Erythroblast (primary cell): Measurements from ENCODE around the gene CHMP4B.

Experiments used
- DNase-seq, 2 experiments: peaks; one replicate each; lab custom pipeline; 2025; lab: John Stamatoyannopoulos, UW
- GATA1 ChIP-seq: IDR thresholded peaks from 2 replicates; pipeline ENCODE4 v1.6.1; 2011; ENCODE audit warnings: low read depth, mild to moderate bottlenecking, control low read depth, low read length, moderate library complexity
- POLR2A ChIP-seq: IDR thresholded peaks from 2 replicates; pipeline ENCODE4 v1.6.1; 2011; ENCODE audit warnings: mild to moderate bottlenecking, low read length

CHMP4B gene

GRCh38 chr20:33820362-33820761 is 9.2 kb downstream of the CHMP4B start:
- no peak for DNase-seq
- no peak for TF ChIP-seq GATA1
- no peak for TF ChIP-seq POLR2A

- DNase-seq: peak in 1 of 2 experiments; percentile 14
Measured at GRCh38 chr20:33821270-33821836, 10.2 kb downstream of the CHMP4B start.

GRCh38 chr20:33822423-33822822 is 11.3 kb downstream of the CHMP4B start:
- TF ChIP-seq GATA1: no peak
- no peak for TF ChIP-seq POLR2A
- DNase-seq: no peak

More at GRCh38 chr20:33821270-33821836, 10.2 kb downstream of the CHMP4B start:
- TF ChIP-seq POLR2A (no peak), GATA1 (no peak)

- no peak for DNase-seq
- TF ChIP-seq POLR2A (no peak), GATA1 (no peak)
Measured at GRCh38 chr20:33822991-33823390, 11.8 kb downstream of the CHMP4B start.

GRCh38 chr20:33824852-33825251 is 13.7 kb downstream of the CHMP4B start:
- no peak for DNase-seq
- TF ChIP-seq POLR2A (no peak), GATA1 (no peak)

GRCh38 chr20:33825340-33826269 is 14.5 kb downstream of the CHMP4B start:
- TF ChIP-seq GATA1 (no peak), POLR2A (no peak)
- no peak for DNase-seq

- peak; percentile 9 to 16 for DNase-seq
- TF ChIP-seq GATA1 (no peak), POLR2A (no peak)
Measured at GRCh38 chr20:33826270-33826897, 15.2 kb downstream of the CHMP4B start.

- DNase-seq: no peak
- TF ChIP-seq GATA1: no peak
- TF ChIP-seq POLR2A: no peak
Measured at GRCh38 chr20:33827109-33827508, 16.0 kb downstream of the CHMP4B start.

- TF ChIP-seq GATA1 (no peak), POLR2A (no peak)
- DNase-seq: no peak
Measured at GRCh38 chr20:33827634-33828325, 16.6 kb downstream of the CHMP4B start.

GRCh38 chr20:33828326-33828844 is 17.2 kb downstream of the CHMP4B start:
- no peak for TF ChIP-seq POLR2A
- TF ChIP-seq GATA1: no peak
- DNase-seq: no peak

GRCh38 chr20:33828967-33829560 is 17.9 kb downstream of the CHMP4B start:
- TF ChIP-seq GATA1 (no peak), POLR2A (no peak)
- no peak for DNase-seq

GRCh38 chr20:33829636-33830035 is 18.5 kb downstream of the CHMP4B start:
- no peak for TF ChIP-seq POLR2A
- TF ChIP-seq GATA1: no peak
- DNase-seq: peak in 1 of 2 experiments; percentile 25

GRCh38 chr20:33830371-33830770 is 19.2 kb downstream of the CHMP4B start:
- TF ChIP-seq GATA1: no peak
- TF ChIP-seq POLR2A: no peak
- DNase-seq: peak in 1 of 2 experiments; percentile 16
